Measurements from ENCODE around the gene ZNF775.

The ZNF775 gene

GRCh38 chr7:150374472-150374871 is 4.7 kb upstream of the ZNF775 start:
- TF ChIP-seq USF1 (IDR thresholded peaks at IDR 0.05) (no peak), TEAD4 (IDR thresholded peaks at IDR 0.05) (no peak), MAX (IDR thresholded peaks at IDR 0.05) (no peak), FOXM1 (IDR thresholded peaks at IDR 0.05; ENCODE audit: borderline replicate concordance, low read depth) (no peak), CREB1 (IDR thresholded peaks at IDR 0.05; ENCODE audit: low read depth) (no peak), YY1 (IDR thresholded peaks at IDR 0.05; ENCODE audit: low read depth) (no peak), TCF12 (IDR thresholded peaks at IDR 0.05; ENCODE audit: low read depth) (no peak), CEBPB (IDR thresholded peaks at IDR 0.05) (no peak), EP300 (IDR thresholded peaks at IDR 0.05; ENCODE audit: borderline replicate concordance) (no peak), EGR1 (IDR thresholded peaks at IDR 0.05) (no peak), RAD21 (IDR thresholded peaks at IDR 0.05; ENCODE audit: low read depth) (no peak), TAF1 (IDR thresholded peaks at IDR 0.05; ENCODE audit: low read depth) (no peak), ZBTB7A (IDR thresholded peaks at IDR 0.05; ENCODE audit: low read depth) (no peak), NFIC (IDR thresholded peaks at IDR 0.05) (no peak), REST (IDR thresholded peaks at IDR 0.05; ENCODE audit: low read depth) (no peak)

GRCh38 chr7:150375662-150376521 is 3.2 kb upstream of the ZNF775 start:
- TF ChIP-seq EP300 (IDR thresholded peaks at IDR 0.05; ENCODE audit: borderline replicate concordance) = no peak
- TF ChIP-seq CREB1 (IDR thresholded peaks at IDR 0.05; ENCODE audit: low read depth) = no peak
- no peak for TF ChIP-seq NFIC (IDR thresholded peaks at IDR 0.05)
- TF ChIP-seq ZBTB7A (IDR thresholded peaks at IDR 0.05; ENCODE audit: low read depth) = no peak
- TF ChIP-seq REST (IDR thresholded peaks at IDR 0.05; ENCODE audit: low read depth) = no peak
- TF ChIP-seq TCF12 (IDR thresholded peaks at IDR 0.05; ENCODE audit: low read depth) = no peak
- no peak for TF ChIP-seq MAX (IDR thresholded peaks at IDR 0.05)
- no peak for TF ChIP-seq RAD21 (IDR thresholded peaks at IDR 0.05; ENCODE audit: low read depth)
- no peak for TF ChIP-seq YY1 (IDR thresholded peaks at IDR 0.05; ENCODE audit: low read depth)
- no peak for TF ChIP-seq EGR1 (IDR thresholded peaks at IDR 0.05)
- TF ChIP-seq CEBPB (IDR thresholded peaks at IDR 0.05) = no peak
- no peak for TF ChIP-seq FOXM1 (IDR thresholded peaks at IDR 0.05; ENCODE audit: borderline replicate concordance, low read depth)
- TF ChIP-seq TAF1 (IDR thresholded peaks at IDR 0.05; ENCODE audit: low read depth) = no peak
- no peak for TF ChIP-seq TEAD4 (IDR thresholded peaks at IDR 0.05)
- TF ChIP-seq USF1 (IDR thresholded peaks at IDR 0.05) = no peak

GRCh38 chr7:150376560-150376959 is 2.6 kb upstream of the ZNF775 start:
- no peak for TF ChIP-seq MAX (IDR thresholded peaks at IDR 0.05)

- no peak for TF ChIP-seq FOXM1 (IDR thresholded peaks at IDR 0.05; ENCODE audit: borderline replicate concordance, low read depth)
- no peak for TF ChIP-seq TEAD4 (IDR thresholded peaks at IDR 0.05)
- no peak for TF ChIP-seq MAX (IDR thresholded peaks at IDR 0.05)
- no peak for TF ChIP-seq NFIC (IDR thresholded peaks at IDR 0.05)
- TF ChIP-seq EP300 (IDR thresholded peaks at IDR 0.05; ENCODE audit: borderline replicate concordance) = no peak
- TF ChIP-seq ZBTB7A (IDR thresholded peaks at IDR 0.05; ENCODE audit: low read depth) = no peak
- no peak for TF ChIP-seq RAD21 (IDR thresholded peaks at IDR 0.05; ENCODE audit: low read depth)
- TF ChIP-seq TAF1 (IDR thresholded peaks at IDR 0.05; ENCODE audit: low read depth) = no peak
- TF ChIP-seq EGR1 (IDR thresholded peaks at IDR 0.05) = no peak
- no peak for TF ChIP-seq CREB1 (IDR thresholded peaks at IDR 0.05; ENCODE audit: low read depth)
- TF ChIP-seq TCF12 (IDR thresholded peaks at IDR 0.05; ENCODE audit: low read depth) = no peak
- no peak for TF ChIP-seq REST (IDR thresholded peaks at IDR 0.05; ENCODE audit: low read depth)
- no peak for TF ChIP-seq YY1 (IDR thresholded peaks at IDR 0.05; ENCODE audit: low read depth)
- no peak for TF ChIP-seq CEBPB (IDR thresholded peaks at IDR 0.05)
- no peak for TF ChIP-seq USF1 (IDR thresholded peaks at IDR 0.05)
These were observed 1.9 kb upstream of the ZNF775 start for GRCh38 chr7:150377196-150377595.

Data from Ishikawa (cell line).